Caco-2 (cell line): Measurements from ENCODE around the gene TBL2. TPM values are rescaled to one million over a fixed set of nuclear protein-coding genes. Genes with fewer than 3 reads are reported as not detected.
"Not testable (repeated sequence)": the region's sequence is repeated elsewhere in the genome, so short reads cannot be mapped to it uniquely, and the experiment has no call there.

Experiments used
- BruUV-seq: library from RNA; stranded (reverse); fragments of 400-500 nt; replicated peaks from 2 replicates; lab custom pipeline; 2021; lab: Mats Ljungman, UMichigan
- CTCF ChIA-PET: fragments of 300-600 bp; sonication (Branson Sonifier 250); formaldehyde crosslinking; loops from one replicate; lab custom pipeline; 2022; ENCODE audit warnings: antibody characterized with exemption; lab: Charles Lee
- POLR2A ChIA-PET: fragments of 300-600 bp; sonication (Branson Sonifier 250); formaldehyde crosslinking; loops from one replicate; lab custom pipeline; 2022; ENCODE audit warnings: antibody characterized with exemption; lab: Charles Lee
- DNase-seq, 2 experiments: peaks; one replicate each; pipeline versions ENCODE4 v3.0.0 to v3.0.0-alpha.2; 2020 to 2022
- H3K27me3 ChIP-seq: replicated peaks from 2 replicates; pipeline ENCODE4 v1.6.0; 2011; ENCODE audit warnings: low read length; ENCODE audit not compliant: control insufficient read depth, insufficient read depth
- H3K36me3 ChIP-seq: 2 replicates; pipeline ENCODE4 v1.5.1; 2011; ENCODE audit warnings: low read length; ENCODE audit not compliant: control insufficient read depth, insufficient read depth
- H3K4me1 ChIP-seq: fragments of 250-450 bp; sonication (Bioruptor Pico); 2 replicates; pipeline ENCODE4 v1.5.1; 2020; ENCODE audit warnings: mild to moderate bottlenecking
- H3K4me3 ChIP-seq: 2 replicates; pipeline ENCODE4 v1.5.1; 2011; ENCODE audit warnings: low read depth, mild to moderate bottlenecking, control low read depth, low read length
- H3K9me3 ChIP-seq: fragments of 250-450 bp; sonication (Bioruptor Pico); 2 replicates; pipeline ENCODE4 v1.5.1; 2020; ENCODE audit warnings: mild to moderate bottlenecking, moderate library complexity
- H3K27ac Mint-ChIP-seq: one replicate; pipeline ENCODE4 v1.8.0; 2022; ENCODE audit warnings: mixed read lengths; ENCODE audit not compliant: unreplicated experiment
- H3K27me3 Mint-ChIP-seq: one replicate; pipeline ENCODE4 v1.8.0; 2022; ENCODE audit warnings: mixed read lengths; ENCODE audit not compliant: insufficient read depth, unreplicated experiment
- H3K36me3 Mint-ChIP-seq: one replicate; pipeline ENCODE4 v1.8.0; 2022; ENCODE audit warnings: mild to moderate bottlenecking, mixed read lengths; ENCODE audit not compliant: insufficient read depth, unreplicated experiment
- H3K4me1 Mint-ChIP-seq: one replicate; pipeline ENCODE4 v1.8.0; 2022; ENCODE audit warnings: low read depth, mixed read lengths; ENCODE audit not compliant: unreplicated experiment
- H3K4me3 Mint-ChIP-seq: one replicate; pipeline ENCODE4 v1.8.0; 2022; ENCODE audit warnings: mild to moderate bottlenecking, moderate library complexity, mixed read lengths; ENCODE audit not compliant: unreplicated experiment
- H3K9me3 Mint-ChIP-seq: one replicate; pipeline ENCODE4 v1.8.0; 2022; ENCODE audit warnings: mixed read lengths; ENCODE audit not compliant: unreplicated experiment
- CTCF ChIP-seq, 2 experiments: fragments of 200-600 bp in 1 of 2; IDR thresholded peaks; 1 replicate in 1 of 2; 2 replicates in 1 of 2; pipeline versions ENCODE4 v1.5.1 to v1.8.0; 2011 to 2022; ENCODE audit warnings: antibody characterized with exemption in 1 of 2, control low read depth in 1 of 2, inconsistent platforms in 1 of 2, low read depth in 1 of 2, low read length in 1 of 2, mild to moderate bottlenecking in 1 of 2, moderate library complexity in 1 of 2; ENCODE audit not compliant: insufficient read depth in 1 of 2, severe bottlenecking in 1 of 2, unreplicated experiment in 1 of 2
- intact Hi-C: fragments of 100-400 bp; cut with micrococcal nuclease; formaldehyde crosslinking; loops from one replicate; pipeline ENCODE4 v1.10.0; 2022; ENCODE audit not compliant: unreplicated experiment
- total RNA-seq: library from RNA; stranded (reverse); gene quantifications from 2 replicates; pipeline ENCODE4 v1.2.3, GENCODE V29; 2022

TBL2 gene
- total RNA-seq, 1 experiment from 2014 or later: 76.8 TPM

- Mint-ChIP-seq H3K4me3 (peak overlapping the region; percentile 88), H3K27me3 (no peaks in the 10 kb centered on the region), H3K27ac (no peak overlapping the region), H3K4me1 (peaks cover 8% of the 10 kb centered on the region), H3K36me3 (peaks cover 6% of the 10 kb centered on the region), H3K9me3 (no peaks in the 10 kb centered on the region)
- intact Hi-C loops: loop anchor here (5.0 kb wide), 1 partner anchor 94 kb away; the partner anchor contains the start of gene STX1A
- Histone ChIP-seq H3K4me1 (peaks cover 18% of the 10 kb centered on the region), H3K27me3 (no peaks in the 10 kb centered on the region), H3K9me3 (no peaks in the 10 kb centered on the region), H3K36me3 (no peaks in the 10 kb centered on the region), H3K4me3 (peak overlapping the region; percentile 98)
- peak; percentile 56 to 64 for DNase-seq
- TSS peak; percentile 60 for BruUV-seq
- no peak for TF ChIP-seq CTCF (IDR thresholded peaks at IDR 0.05; ENCODE audit: insufficient read depth in 1 of 2, low read depth in 1 of 2, low read length in 1 of 2, severe bottlenecking in 1 of 2, unreplicated experiment in 1 of 2)
- ChIA-PET CTCF (interaction anchor here (1.0 kb wide), 1 partner anchor 10 kb away, joined by 3 read pairs; no protein-coding TSS in a partner anchor), POLR2A (no interaction called here)
Measured at GRCh38 chr7:73622909-73623797, 44.8 kb upstream of the TBL2 start.

GRCh38 chr7:73622527-73622908 lies 44.1 kb upstream of the TBL2 start:
- no peak for TF ChIP-seq CTCF (IDR thresholded peaks at IDR 0.05; ENCODE audit: insufficient read depth in 1 of 2, low read depth in 1 of 2, low read length in 1 of 2, severe bottlenecking in 1 of 2, unreplicated experiment in 1 of 2)
- Mint-ChIP-seq H3K4me3 (peak overlapping the region; percentile 88), H3K27me3 (no peaks in the 10 kb centered on the region), H3K4me1 (peaks cover 8% of the 10 kb centered on the region), H3K9me3 (no peaks in the 10 kb centered on the region), H3K36me3 (peaks cover 6% of the 10 kb centered on the region), H3K27ac (no peak overlapping the region)
- intact Hi-C loops: loop anchor here (5.0 kb wide), 1 partner anchor 95 kb away; the partner anchor contains the start of gene STX1A
- no peak for DNase-seq
- H3K9me3 ChIP-seq: no peaks in the 10 kb centered on the region
- ChIA-PET POLR2A (interaction anchor here (0.6 kb wide), 1 partner anchor 94 kb away, joined by 3 read pairs; no protein-coding TSS in a partner anchor), CTCF (interaction anchor here (1.0 kb wide), 1 partner anchor 9 kb away, joined by 3 read pairs; no protein-coding TSS in a partner anchor)
- BruUV-seq: no TSS peak
- no peaks in the 10 kb centered on the region for H3K27me3 ChIP-seq
- no peaks in the 10 kb centered on the region for H3K36me3 ChIP-seq
- H3K4me3 ChIP-seq: peak overlapping the region; percentile 98
- H3K4me1 ChIP-seq: peaks cover 18% of the 10 kb centered on the region

DNA sequence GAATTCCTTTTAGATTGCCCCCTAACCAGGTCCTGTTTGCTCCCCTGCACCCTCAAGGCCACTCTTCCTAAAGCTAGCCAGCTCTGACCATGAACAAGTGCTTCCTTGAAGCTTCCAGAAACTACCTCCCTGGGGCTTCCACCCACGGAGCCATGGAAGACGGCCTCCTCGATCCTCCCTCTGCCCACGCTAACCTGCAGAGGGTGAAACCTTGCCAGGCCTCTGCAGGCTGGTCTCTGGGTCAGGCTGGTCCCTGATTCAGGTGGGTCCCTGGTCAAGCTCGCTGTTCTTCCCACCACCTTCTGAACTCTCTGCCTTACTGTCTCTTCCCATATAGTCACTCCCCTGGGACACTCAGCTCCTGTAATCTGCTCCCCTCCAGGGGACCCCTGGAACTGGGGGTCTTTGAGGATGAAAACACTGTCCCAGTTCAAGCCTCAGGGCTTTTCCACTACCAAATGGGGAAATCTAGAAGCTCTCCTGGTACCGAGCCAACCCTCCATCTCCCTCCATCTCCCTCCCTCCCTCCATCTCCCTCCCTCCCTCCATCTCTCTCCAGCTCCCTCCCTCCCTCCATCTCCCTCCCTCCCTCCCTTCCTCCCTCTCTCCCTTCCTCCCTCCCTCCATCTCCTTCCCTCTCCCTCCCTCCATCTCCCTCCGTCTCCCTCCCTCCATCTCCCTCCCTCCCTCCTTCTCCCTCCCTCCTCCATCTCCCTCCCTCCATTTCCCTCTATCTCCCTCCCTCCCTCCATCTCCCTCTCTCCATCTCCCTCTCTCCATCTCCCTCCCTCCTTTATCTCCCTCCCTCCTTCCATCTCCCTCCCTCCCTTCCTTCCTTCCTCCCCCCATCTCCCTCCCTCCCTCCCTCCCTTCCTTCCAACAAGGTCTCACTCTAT lies 43.0 kb upstream of the TBL2 start:
- Mint-ChIP-seq H3K4me1 (peaks cover 8% of the 10 kb centered on the region), H3K9me3 (no peaks in the 10 kb centered on the region), H3K4me3 (no peak overlapping the region), H3K27ac (no peak overlapping the region), H3K27me3 (no peaks in the 10 kb centered on the region), H3K36me3 (peaks cover 6% of the 10 kb centered on the region)
- no peaks in the 10 kb centered on the region for H3K9me3 ChIP-seq
- intact Hi-C loops: loop anchor here (5.0 kb wide), 1 partner anchor 96 kb away; the partner anchor contains the start of gene STX1A
- no peaks in the 10 kb centered on the region for H3K36me3 ChIP-seq
- CTCF ChIA-PET: no interaction called here
- DNase-seq: no peak
- TF ChIP-seq CTCF (IDR thresholded peaks at IDR 0.05; ENCODE audit: insufficient read depth in 1 of 2, low read depth in 1 of 2, low read length in 1 of 2, severe bottlenecking in 1 of 2, unreplicated experiment in 1 of 2): no peak
- POLR2A ChIA-PET: no interaction called here
- no peaks in the 10 kb centered on the region for H3K27me3 ChIP-seq
- H3K4me1 ChIP-seq: peaks cover 18% of the 10 kb centered on the region
- no peak overlapping the region for H3K4me3 ChIP-seq
- no TSS peak for BruUV-seq

DNA sequence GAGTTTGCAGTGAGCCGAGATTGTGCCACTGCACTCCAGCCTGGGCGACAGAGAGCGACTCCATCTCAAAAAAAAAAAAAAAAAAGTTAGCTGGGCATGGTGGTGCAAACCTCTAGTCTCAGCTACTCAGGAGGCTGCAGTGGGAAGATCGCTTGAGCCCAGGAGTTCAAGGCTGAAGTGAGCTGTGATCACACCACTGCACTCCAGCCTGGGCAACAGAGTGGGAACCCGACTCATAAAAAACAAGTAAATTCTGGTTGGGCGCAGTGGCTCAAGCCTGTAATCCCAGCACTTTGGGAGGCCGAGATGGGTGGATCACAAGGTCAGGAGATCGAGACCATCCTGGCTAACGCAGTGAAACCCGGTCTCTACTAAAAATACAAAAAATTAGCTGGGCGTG lies 41.0 kb upstream of the TBL2 start:
- CTCF ChIA-PET: interaction anchor here (0.7 kb wide), 1 partner anchor 33 kb away, joined by 5 read pairs; no protein-coding TSS in a partner anchor
- H3K4me1 ChIP-seq: peaks cover 14% of the 10 kb centered on the region
- POLR2A ChIA-PET: not testable (repeated sequence)

More for the DNA sequence above, 41.0 kb upstream of the TBL2 start:
- H3K27ac Mint-ChIP-seq, H3K4me3 ChIP-seq, intact Hi-C loops, H3K27me3 Mint-ChIP-seq, DNase-seq, H3K9me3 Mint-ChIP-seq, H3K4me3 Mint-ChIP-seq, BruUV-seq, H3K4me1 Mint-ChIP-seq, H3K36me3 ChIP-seq, H3K9me3 ChIP-seq, H3K36me3 Mint-ChIP-seq, H3K27me3 ChIP-seq: not testable (repeated sequence)
